ENCODE results near the gene IGFL2. TPM values are rescaled to one million over a fixed set of nuclear protein-coding genes. Genes with fewer than 3 reads are reported as not detected.

IGFL2 gene
- total and polyA plus RNA-seq, 2 of the 4 experiments (the other 2 are of a cell fraction): not detected

GRCh38 chr19:46112527-46112926 is 35.5 kb upstream of the IGFL2 start:
- Histone ChIP-seq H3K27me3 (ENCODE audit: control insufficient read depth, insufficient read depth, low read length) (peaks cover 32% of the 10 kb centered on the region), H4K20me1 (ENCODE audit: insufficient read depth, low read length) (no peaks in the 10 kb centered on the region), H3K9ac (ENCODE audit: low read depth, low read length) (no peak overlapping the region), H3K27ac (ENCODE audit: insufficient read depth, low read length) (no peak overlapping the region), H3K4me2 (ENCODE audit: low read depth, low read length) (no peak overlapping the region), H3K4me3 (ENCODE audit: insufficient read depth, low read depth, low read length) (no peak overlapping the region), H3K4ac (ENCODE audit: low read depth, low read length) (no peak overlapping the region), H3K23ac (ENCODE audit: low read depth, low read length) (no peak overlapping the region), H2AFZ (replicated peaks; ENCODE audit: low read length, poor library complexity) (no peak overlapping the region), H3K9me1 (ENCODE audit: insufficient read depth, low read length) (no peaks in the 10 kb centered on the region), H3K79me1 (ENCODE audit: low read depth in 1 of 2, low read length in 2 of 2) (no peaks in the 10 kb centered on the region), H3K56ac (ENCODE audit: extremely low read depth, insufficient read depth, low read length) (no peak overlapping the region), H2AK9ac (replicated peaks; ENCODE audit: low read depth, low read length, poor library complexity) (no peak overlapping the region), H3K9me3 (ENCODE audit: control insufficient read depth, insufficient read depth, low read length) (no peaks in the 10 kb centered on the region; the same call in 1 of the 2 replicates), H4K8ac (ENCODE audit: low read depth in 2 of 2, low read length in 2 of 2) (no peak overlapping the region), H4K91ac (ENCODE audit: insufficient read depth, low read depth, low read length) (no peak overlapping the region), H2BK5ac (ENCODE audit: low read depth, low read length, poor library complexity, severe bottlenecking) (no peak overlapping the region), H2BK15ac (ENCODE audit: low read depth, low read length) (no peak overlapping the region), H3K14ac (replicated peaks; ENCODE audit: low read depth, low read length) (no peak overlapping the region), H3K18ac (ENCODE audit: low read depth, low read length) (no peak overlapping the region), H3K4me1 (ENCODE audit: control insufficient read depth, insufficient read depth, low read length) (peaks cover 3% of the 10 kb centered on the region; the same call in 1 of the 2 replicates), H2BK20ac (ENCODE audit: low read depth, low read length) (no peak overlapping the region), H4K5ac (ENCODE audit: low read depth, low read length) (no peak overlapping the region), H2BK120ac (ENCODE audit: low read depth, low read length) (no peak overlapping the region), H3K36me3 (ENCODE audit: control insufficient read depth, insufficient read depth, low read length) (no peaks in the 10 kb centered on the region), H2AK5ac (ENCODE audit: low read depth, low read length) (no peak overlapping the region)
- CTCF ChIA-PET: no interaction called here
- no TSS peak for BruUV-seq (replicated peaks)
- in situ Hi-C loops (cut with MboI; ENCODE audit: low sequenced_read_pairs): no loop called here
- POLR2A ChIA-PET (ENCODE audit: unreplicated experiment): no interaction called here
- intact Hi-C loops (cut with micrococcal nuclease): loop anchor here (10.0 kb wide), 1 partner anchor 442 kb away; no protein-coding TSS in a partner anchor
- dilution Hi-C loops (cut with HindIII; ENCODE audit: low sequenced_read_pairs, unreplicated experiment): no loop called here
- no peak for ATAC-seq (ENCODE audit: low read depth)
- no CpG with 5 or more reads among the region's 2 CpGs for WGBS, 2 experiments (ENCODE audit: extremely low coverage in 2 of 2, insufficient read length in 1 of 2)
- no peak for DNase-seq
- TF ChIP-seq MXI1 (IDR thresholded peaks at IDR 0.05; ENCODE audit: borderline replicate concordance, low read depth, low read length) (no peak), RCOR1 (IDR thresholded peaks at IDR 0.05; ENCODE audit: insufficient replicate concordance, low read length) (no peak), CTCF (conservative IDR thresholded peaks at IDR 0.05; ENCODE audit: low read depth, low read length) (no peak), ELK1 (IDR thresholded peaks at IDR 0.05; ENCODE audit: borderline replicate concordance, low read depth, low read length) (no peak), CEBPB (IDR thresholded peaks at IDR 0.05; ENCODE audit: low read depth, low read length) (no peak), FOS (IDR thresholded peaks at IDR 0.05; ENCODE audit: low read depth, low read length) (no peak), POLR2A (IDR thresholded peaks at IDR 0.05; ENCODE audit: low read depth, low read length) (no peak), RAD21 (IDR thresholded peaks at IDR 0.05; ENCODE audit: low read length) (no peak), USF2 (IDR thresholded peaks at IDR 0.05; ENCODE audit: low read depth, low read length) (no peak), BHLHE40 (IDR thresholded peaks at IDR 0.05; ENCODE audit: low read depth, low read length) (no peak), MAFK (IDR thresholded peaks at IDR 0.05; ENCODE audit: low read depth, low read length) (no peak)

All from IMR-90 (cell line).